ENCODE data around the gene HBE1.

HBE1 gene

GRCh38 chr11:5233307-5233706 is 36.4 kb downstream of the HBE1 start:
- no peak overlapping the region for H3K4me3 ChIP-seq (ENCODE audit: low read depth, low read length)

DNA sequence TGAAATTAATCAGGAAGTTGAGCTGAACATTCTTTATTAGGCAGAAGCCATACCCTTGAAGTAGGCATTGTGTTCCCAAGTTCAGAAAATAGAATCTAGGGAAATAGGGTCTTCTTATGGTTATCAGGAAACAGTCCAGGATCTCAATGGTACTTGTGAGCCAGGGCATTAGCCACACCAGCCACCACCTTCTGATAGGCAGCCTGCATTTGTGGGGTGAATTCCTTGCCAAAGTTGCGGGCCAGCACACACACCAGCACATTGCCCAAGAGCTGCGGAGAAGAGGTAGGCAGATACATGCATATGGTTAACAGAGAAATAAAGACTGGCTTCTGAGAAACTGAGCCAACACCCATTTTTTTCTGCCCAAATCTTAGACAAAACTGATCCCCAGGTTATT is 36.9 kb downstream of the HBE1 start:
- no peak for TF ChIP-seq CTCF (IDR thresholded peaks at IDR 0.05; ENCODE audit: low read depth, low read length, missing control alignments)
- no peak for DNase-seq (ENCODE audit: low read depth)
- H3K4me3 ChIP-seq (ENCODE audit: low read depth, low read length): no peak overlapping the region

More at GRCh38 chr11:5233307-5233706, 36.4 kb downstream of the HBE1 start:
- DNase-seq (ENCODE audit: low read depth): no peak
- TF ChIP-seq CTCF (IDR thresholded peaks at IDR 0.05; ENCODE audit: low read depth, low read length, missing control alignments): no peak

DNA sequence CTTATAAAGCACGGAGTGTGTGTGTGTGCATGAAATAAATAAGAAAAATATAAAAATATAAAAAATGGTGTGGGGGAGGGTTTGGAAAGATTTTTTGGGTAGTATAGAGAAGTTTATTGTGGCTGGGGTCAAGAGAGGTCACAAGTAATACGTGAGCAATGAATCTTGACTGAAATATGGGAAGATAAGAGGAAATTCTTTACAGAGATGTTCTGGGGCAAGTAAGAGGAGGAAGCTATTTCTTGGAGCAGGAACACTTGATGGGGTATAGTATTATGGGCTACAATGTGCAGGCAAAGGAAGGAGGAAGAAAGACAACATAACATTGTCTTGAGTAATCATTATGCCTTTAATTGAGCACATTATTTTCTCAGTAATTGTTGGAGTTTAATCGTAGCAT is 37.6 kb downstream of the HBE1 start:
- no peak for DNase-seq (ENCODE audit: low read depth)
- no peak overlapping the region for H3K4me3 ChIP-seq (ENCODE audit: low read depth, low read length)
- TF ChIP-seq CTCF (IDR thresholded peaks at IDR 0.05; ENCODE audit: low read depth, low read length, missing control alignments): no peak

DNA sequence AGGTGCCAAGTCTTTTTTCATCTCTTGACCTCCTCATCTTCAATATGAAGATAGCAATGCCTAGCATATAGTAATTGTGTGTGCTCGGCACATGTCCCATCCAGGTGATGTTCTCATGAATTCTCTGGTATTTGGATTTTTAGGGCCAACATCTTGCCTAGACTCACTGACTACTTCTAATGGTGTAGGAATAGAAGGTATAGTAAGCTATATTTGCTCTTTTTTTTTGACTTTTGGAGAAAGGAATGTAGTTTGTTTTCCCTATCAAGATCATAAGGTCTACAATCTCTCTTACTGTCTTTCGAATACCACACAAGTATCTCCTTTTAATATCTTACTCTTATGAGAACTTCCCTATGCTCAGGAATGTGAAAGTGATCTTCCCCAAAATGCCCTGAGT is 38.6 kb downstream of the HBE1 start:
- DNase-seq (ENCODE audit: low read depth): no peak
- no peak overlapping the region for H3K4me3 ChIP-seq (ENCODE audit: low read depth, low read length)
- no peak for TF ChIP-seq CTCF (IDR thresholded peaks at IDR 0.05; ENCODE audit: low read depth, low read length, missing control alignments)

- TF ChIP-seq CTCF (IDR thresholded peaks at IDR 0.05; ENCODE audit: low read depth, low read length, missing control alignments): no peak
- no peak overlapping the region for H3K4me3 ChIP-seq (ENCODE audit: low read depth, low read length)
- no peak for DNase-seq (ENCODE audit: low read depth)
Observed at GRCh38 chr11:5230266-5230665, 39.5 kb downstream of the HBE1 start.

GRCh38 chr11:5229796-5230195 is 39.9 kb downstream of the HBE1 start:
- DNase-seq (ENCODE audit: low read depth): no peak
- no peak overlapping the region for H3K4me3 ChIP-seq (ENCODE audit: low read depth, low read length)
- no peak for TF ChIP-seq CTCF (IDR thresholded peaks at IDR 0.05; ENCODE audit: low read depth, low read length, missing control alignments)

GRCh38 chr11:5229356-5229755 is 40.4 kb downstream of the HBE1 start:
- no peak for TF ChIP-seq CTCF (IDR thresholded peaks at IDR 0.05; ENCODE audit: low read depth, low read length, missing control alignments)
- no peak for DNase-seq (ENCODE audit: low read depth)
- no peak overlapping the region for H3K4me3 ChIP-seq (ENCODE audit: low read depth, low read length)
